SU-DHL-6 (cell line): ENCODE measurements around the gene FAM107B.

Experiments used
- EZH2phosphoT487 ChIP-seq: fragments of 200-600 bp; sonication (generic), shearing (Covaris generic); conservative IDR thresholded peaks from 2 replicates; pipeline ENCODE4 v1.6.1; 2018; ENCODE audit warnings: mild to moderate bottlenecking, antibody characterized with exemption, low read length, moderate library complexity, mixed read lengths
- TF ChIP-seq, protein P1 (sequence below): fragments of 200-600 bp; sonication (generic); IDR thresholded peaks from one replicate; pipeline ENCODE4 v1.5.1; 2017; ENCODE audit warnings: antibody characterized with exemption, mild to moderate bottlenecking, low read length, moderate library complexity; ENCODE audit not compliant: insufficient read depth, poor library complexity, severe bottlenecking

GRCh38 chr10:14478604-14479003 is 296.1 kb downstream of the FAM107B start:
- TF ChIP-seq, protein P1, sequence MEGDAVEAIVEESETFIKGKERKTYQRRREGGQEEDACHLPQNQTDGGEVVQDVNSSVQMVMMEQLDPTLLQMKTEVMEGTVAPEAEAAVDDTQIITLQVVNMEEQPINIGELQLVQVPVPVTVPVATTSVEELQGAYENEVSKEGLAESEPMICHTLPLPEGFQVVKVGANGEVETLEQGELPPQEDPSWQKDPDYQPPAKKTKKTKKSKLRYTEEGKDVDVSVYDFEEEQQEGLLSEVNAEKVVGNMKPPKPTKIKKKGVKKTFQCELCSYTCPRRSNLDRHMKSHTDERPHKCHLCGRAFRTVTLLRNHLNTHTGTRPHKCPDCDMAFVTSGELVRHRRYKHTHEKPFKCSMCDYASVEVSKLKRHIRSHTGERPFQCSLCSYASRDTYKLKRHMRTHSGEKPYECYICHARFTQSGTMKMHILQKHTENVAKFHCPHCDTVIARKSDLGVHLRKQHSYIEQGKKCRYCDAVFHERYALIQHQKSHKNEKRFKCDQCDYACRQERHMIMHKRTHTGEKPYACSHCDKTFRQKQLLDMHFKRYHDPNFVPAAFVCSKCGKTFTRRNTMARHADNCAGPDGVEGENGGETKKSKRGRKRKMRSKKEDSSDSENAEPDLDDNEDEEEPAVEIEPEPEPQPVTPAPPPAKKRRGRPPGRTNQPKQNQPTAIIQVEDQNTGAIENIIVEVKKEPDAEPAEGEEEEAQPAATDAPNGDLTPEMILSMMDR: no peak
- no peak for TF ChIP-seq EZH2phosphoT487
